Right lobe of liver (tissue), 6 donors: ENCODE data around the gene NOD2. TPM values are rescaled to one million over a fixed set of nuclear protein-coding genes. Genes with fewer than 3 reads are reported as not detected.

Source experiments
- ATAC-seq, 4 donors: fragments of 200-7000 bp; cut with Tn5 transposase; one replicate each; pipeline ENCODE4 v1.9.1; 2020; ENCODE audit warnings: mild to moderate bottlenecking in 4 of 4, moderate library complexity in 4 of 4
- DNase-seq, 3 donors: peaks; one replicate each; pipeline ENCODE4 v3.0.0-alpha.2; 2020
- H3K27ac ChIP-seq, 3 donors: fragments of 200-600 bp; one replicate each; pipeline ENCODE4 v1.8.0; 2022
- H3K27me3 ChIP-seq, 2 donors: fragments of 200-600 bp; one replicate each; pipeline ENCODE4 v1.8.0; 2022
- H3K36me3 ChIP-seq, 4 donors: fragments of 200-600 bp; sonication (generic) in 1 of 4; one replicate each; pipeline versions ENCODE4 v1.5.1 to v1.8.0; 2017 to 2022; ENCODE audit warnings: control low read depth in 1 of 4
- H3K4me1 ChIP-seq, 4 donors: fragments of 200-600 bp; sonication (generic) in 1 of 4; one replicate each; pipeline versions ENCODE4 v1.5.1 to v1.8.0; 2017 to 2022; ENCODE audit warnings: control low read depth in 1 of 4
- H3K4me3 ChIP-seq, 3 donors: fragments of 200-600 bp; one replicate each; pipeline ENCODE4 v1.8.0; 2022
- H3K9me3 ChIP-seq, 4 donors: fragments of 200-600 bp; sonication (generic) in 1 of 4; one replicate each; pipeline versions ENCODE4 v1.5.1 to v1.8.0; 2017 to 2022; ENCODE audit warnings: control low read depth in 1 of 4
- POLR2A ChIP-seq: fragments of 450-650 bp; IDR thresholded peaks from one replicate; pipeline ENCODE4 v1.6.1; 2017; ENCODE audit warnings: antibody characterized with exemption, mild to moderate bottlenecking
- WGBS: methylation state at CpG from one replicate; pipeline ENCODE4 v1.1.6; 2018; ENCODE audit warnings: low coverage, low lambda C conversion rate; ENCODE audit not compliant: insufficient coverage; ENCODE audit errors: missing lambda C conversion rate; 5-methylcytosine and 5-hydroxymethylcytosine counted together
- intact Hi-C, 2 donors: fragments of 100-400 bp; cut with DNase I; formaldehyde crosslinking; loops; one replicate each; pipeline versions ENCODE4 v1.11.2 to v1.14.1; 2022
- long read RNA-seq: library from polyadenylated mRNA; unstranded; transcript quantifications from one replicate; pipeline ENCODE4 v2.0.0, GENCODE V29; 2019
- total RNA-seq, 6 experiments: library from RNA; depleted of rRNA in 2 of 6; stranded (reverse); fragments of >200 nt in 2 of 6; fragmentation: NEBNext Ultra II Directional in 3 of 6; extraction: Animal tissue kit (Norgen Biotek cat#: 25700) in 3 of 6; gene quantifications; one replicate each; pipeline versions ENCODE4 v1.1.0 to v1.2.4, GENCODE V29; 2016 to 2023
- TF ChIP-seq, protein P1 (sequence below), 4 donors: fragments of 200-600 bp in 3 of 4; fragments of 450-650 bp in 1 of 4; IDR thresholded peaks; one replicate each; pipeline versions ENCODE4 v1.5.1 to v1.8.0; 2016 to 2022; ENCODE audit warnings: antibody characterized with exemption in 4 of 4, mild to moderate bottlenecking in 2 of 4
- donor health status: DM: no; HTN: yes; CAD: no.
- donor health status: DM: no; HTN: no; CAD: no.
- donor health status: DM: no; HTN: no; CAD: no.
- donor health status: DM: no; HTN: yes; CAD: no.
- donor health status: DM: no; HTN: yes; CAD: no.

NOD2 gene
- total RNA-seq = 1 to 10 TPM in 4 of 6 experiments, under 1 TPM in 2; 0.74 to 6.0 (median 1.4) TPM
- long read RNA-seq = 0 reads

GRCh38 chr16:50692999-50693781, at the start of gene NOD2:
TSS of gene NOD2 (plus strand) at chr16:50693606. CDS start at chr16:50699496, 5,890 bp downstream.
- Histone ChIP-seq H3K4me1 (peaks cover 3 to 29% (median 14%) of the 10 kb centered on the region in 4 donors), H3K36me3 (no peaks in the 10 kb centered on the region), H3K4me3 (peak within 1 kb of the TSS; percentile 41 to 48 (median 45)), H3K9me3 (no peaks in the 10 kb centered on the region), H3K27ac (peak within 1 kb of the TSS in 2 of 3 donors; percentile 10 to 29), H3K27me3 (no peaks in the 10 kb centered on the region)
- TF ChIP-seq, protein P1, sequence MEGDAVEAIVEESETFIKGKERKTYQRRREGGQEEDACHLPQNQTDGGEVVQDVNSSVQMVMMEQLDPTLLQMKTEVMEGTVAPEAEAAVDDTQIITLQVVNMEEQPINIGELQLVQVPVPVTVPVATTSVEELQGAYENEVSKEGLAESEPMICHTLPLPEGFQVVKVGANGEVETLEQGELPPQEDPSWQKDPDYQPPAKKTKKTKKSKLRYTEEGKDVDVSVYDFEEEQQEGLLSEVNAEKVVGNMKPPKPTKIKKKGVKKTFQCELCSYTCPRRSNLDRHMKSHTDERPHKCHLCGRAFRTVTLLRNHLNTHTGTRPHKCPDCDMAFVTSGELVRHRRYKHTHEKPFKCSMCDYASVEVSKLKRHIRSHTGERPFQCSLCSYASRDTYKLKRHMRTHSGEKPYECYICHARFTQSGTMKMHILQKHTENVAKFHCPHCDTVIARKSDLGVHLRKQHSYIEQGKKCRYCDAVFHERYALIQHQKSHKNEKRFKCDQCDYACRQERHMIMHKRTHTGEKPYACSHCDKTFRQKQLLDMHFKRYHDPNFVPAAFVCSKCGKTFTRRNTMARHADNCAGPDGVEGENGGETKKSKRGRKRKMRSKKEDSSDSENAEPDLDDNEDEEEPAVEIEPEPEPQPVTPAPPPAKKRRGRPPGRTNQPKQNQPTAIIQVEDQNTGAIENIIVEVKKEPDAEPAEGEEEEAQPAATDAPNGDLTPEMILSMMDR (IDR thresholded peaks at IDR 0.05) = no peak
- peak; percentile 48 for TF ChIP-seq POLR2A
- intact Hi-C loops = no loop called here
- DNase-seq (peak in 1 of 3 donors; percentile 53), ATAC-seq (peak; percentile 5 to 53 (median 39))
- WGBS = 35% methylated on average over 12 of the region's 56 CpGs

GRCh38 chr16:50644245-50644644, 49.2 kb upstream of the NOD2 start:
- H3K36me3 ChIP-seq = no peaks in the 10 kb centered on the region
- WGBS = 94% methylated on average over 3 of the region's 5 CpGs
- H3K4me1 ChIP-seq = peaks cover 0 to 3% (median 0%) of the 10 kb centered on the region in 4 donors
- no peak for TF ChIP-seq POLR2A
- TF ChIP-seq, protein P1 (IDR thresholded peaks at IDR 0.05) = no peak
- no peaks in the 10 kb centered on the region for H3K27me3 ChIP-seq
- no peak for DNase-seq
- no peak overlapping the region for H3K27ac ChIP-seq
- H3K4me3 ChIP-seq = no peak overlapping the region
- ATAC-seq = no peak
- no peaks in the 10 kb centered on the region for H3K9me3 ChIP-seq
- intact Hi-C loops = no loop called here

GRCh38 chr16:50644729-50645128, 48.7 kb upstream of the NOD2 start:
- intact Hi-C loops = no loop called here
- DNase-seq (peak in 1 of 3 donors; percentile 55), ATAC-seq (peak; percentile 65 to 84 (median 78))
- Histone ChIP-seq H3K36me3 (no peaks in the 10 kb centered on the region), H3K27me3 (no peaks in the 10 kb centered on the region), H3K4me3 (no peak overlapping the region), H3K4me1 (peaks cover 0 to 3% (median 0%) of the 10 kb centered on the region in 4 donors), H3K27ac (no peak overlapping the region), H3K9me3 (no peaks in the 10 kb centered on the region)
- TF ChIP-seq, protein P1 (IDR thresholded peaks at IDR 0.05) = peak; percentile 33 to 50 (median 46)
- no peak for TF ChIP-seq POLR2A
- 31% methylated on average over 5 of the region's 6 CpGs for WGBS

DNA sequence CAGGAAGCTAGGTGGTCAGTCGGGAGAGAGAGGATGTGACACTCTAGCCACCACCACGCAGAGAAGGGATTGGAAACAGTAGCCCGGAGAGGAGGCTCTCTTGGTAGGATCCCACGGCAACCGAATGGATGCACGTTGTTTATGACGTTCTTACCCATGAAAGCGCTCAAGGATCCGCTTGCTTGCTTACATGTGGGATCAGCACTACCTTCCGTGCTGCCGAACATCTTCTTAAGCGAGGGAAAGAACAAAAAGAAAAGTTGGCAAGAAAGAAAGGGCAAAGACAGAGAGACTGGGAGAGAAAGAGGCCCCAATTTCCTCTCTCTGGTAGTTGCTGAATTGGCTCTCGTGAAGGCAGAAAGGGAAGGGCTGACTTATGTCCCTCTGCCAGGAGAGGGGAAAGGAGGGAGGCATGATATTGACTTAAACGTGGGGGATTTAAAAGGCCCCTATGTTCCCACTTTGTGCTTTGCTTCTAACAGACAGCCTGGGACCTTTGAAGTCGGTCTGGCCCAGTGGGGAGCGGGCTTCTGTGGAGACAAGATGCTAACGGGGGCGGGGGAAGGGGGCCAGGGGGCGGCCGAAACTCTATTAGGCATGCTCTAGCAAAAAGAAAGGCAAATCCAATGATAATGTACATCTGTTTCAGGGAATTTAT, 47.7 kb upstream of the NOD2 start:
- Histone ChIP-seq H3K9me3 (no peaks in the 10 kb centered on the region), H3K4me1 (no peaks in the 10 kb centered on the region), H3K36me3 (no peaks in the 10 kb centered on the region), H3K4me3 (no peak overlapping the region), H3K27ac (no peak overlapping the region), H3K27me3 (no peaks in the 10 kb centered on the region)
- intact Hi-C loops = no loop called here
- TF ChIP-seq POLR2A = no peak
- TF ChIP-seq, protein P1 (IDR thresholded peaks at IDR 0.05) = no peak
- ATAC-seq (no peak), DNase-seq (no peak)
- WGBS = 68% methylated on average over 7 of the region's 20 CpGs
